Stromal cell of bone marrow (primary cell): ENCODE measurements around the gene MOB1B.
"Not testable (repeated sequence)": the region's sequence is repeated elsewhere in the genome, so short reads cannot be mapped to it uniquely, and the experiment has no call there.

ENCODE experiments used
- DNase-seq: peaks from one replicate; pipeline ENCODE4 v3.0.0-alpha.2; 2012; ENCODE audit warnings: low read depth

The MOB1B gene

GRCh38 chr4:70901984-70902576 is at the start of gene MOB1B:
Gene MOB1B, plus strand, starts transcription at chr4:70902369. Its CDS starts 168 bp downstream, at chr4:70902537.
- peak; percentile 77 for DNase-seq

GRCh38 chr4:70855464-70855863 is 46.7 kb upstream of the MOB1B start:
- DNase-seq: no peak

- no peak for DNase-seq
Measured at GRCh38 chr4:70858454-70858853, 43.7 kb upstream of the MOB1B start.

- DNase-seq: no peak
Measured at GRCh38 chr4:70859066-70859465, 43.1 kb upstream of the MOB1B start.

- no peak for DNase-seq
Measured at GRCh38 chr4:70863099-70863790, 38.9 kb upstream of the MOB1B start.

GRCh38 chr4:70868778-70869177 is 33.4 kb upstream of the MOB1B start:
- DNase-seq: no peak

- DNase-seq: no peak
Measured at GRCh38 chr4:70873216-70873615, 29.0 kb upstream of the MOB1B start.

- no peak for DNase-seq
Measured at GRCh38 chr4:70874268-70875156, 27.7 kb upstream of the MOB1B start.

GRCh38 chr4:70877556-70877955 is 24.6 kb upstream of the MOB1B start:
- no peak for DNase-seq

GRCh38 chr4:70880739-70881138 is 21.4 kb upstream of the MOB1B start:
- no peak for DNase-seq

- no peak for DNase-seq
Measured at GRCh38 chr4:70885174-70885573, 17.0 kb upstream of the MOB1B start.

- DNase-seq: peak; percentile 33
Measured at GRCh38 chr4:70892086-70892769, 9.9 kb upstream of the MOB1B start.

- DNase-seq: no peak
Measured at GRCh38 chr4:70893790-70894189, 8.4 kb upstream of the MOB1B start.

- no peak for DNase-seq
Measured at GRCh38 chr4:70895405-70895804, 6.8 kb upstream of the MOB1B start.

- DNase-seq: no peak
Measured at GRCh38 chr4:70895811-70896491, 6.2 kb upstream of the MOB1B start.

- DNase-seq: not testable (repeated sequence)
Measured at GRCh38 chr4:70898581-70898980, 3.6 kb upstream of the MOB1B start.

- DNase-seq: no peak
Measured at GRCh38 chr4:70901607-70901983, 574 bp upstream of the MOB1B start.

- no peak for DNase-seq
Measured at GRCh38 chr4:70902577-70903290, 565 bp downstream of the MOB1B start.

GRCh38 chr4:70903291-70903603 is 1.1 kb downstream of the MOB1B start:
- no peak for DNase-seq

GRCh38 chr4:70908993-70909556 is 6.9 kb downstream of the MOB1B start:
- no peak for DNase-seq

GRCh38 chr4:70914000-70914399 is 11.8 kb downstream of the MOB1B start:
- no peak for DNase-seq
